GM12878 (cell line): ENCODE measurements around the gene GALNTL6. TPM values are rescaled to one million over a fixed set of nuclear protein-coding genes. Genes with fewer than 3 reads are reported as not detected.
A peak's percentile ranks its signal among the peaks of the same experiment; 100 is the strongest.

ENCODE experiments used
- ATAC-seq: fragments of 200-7000 bp; cut with Tn5 transposase; 3 replicates; pipeline ENCODE4 v1.9.1; 2020; ENCODE audit warnings: mild to moderate bottlenecking, moderate library complexity
- BruUV-seq: library from RNA; stranded (reverse); fragments of 400-500 nt; replicated peaks from 2 replicates; lab custom pipeline; 2021; lab: Mats Ljungman, UMichigan
- CTCF ChIA-PET: fragments of 300-600 bp; sonication (Branson Sonifier 250); formaldehyde crosslinking; extraction: SDS; loops from one replicate; lab custom pipeline; 2021; ENCODE audit warnings: inconsistent platforms; lab: Yijun Ruan, JAX
- POLR2A ChIA-PET: fragments of 350-600 bp; formaldehyde crosslinking; extraction: SDS; loops from one replicate; lab custom pipeline; 2021; ENCODE audit warnings: inconsistent platforms; lab: Charles Lee
- RAD21 ChIA-PET: fragments of 300-600 bp; sonication (Branson Sonifier 250); formaldehyde crosslinking; loops from one replicate; lab custom pipeline; 2023; ENCODE audit warnings: antibody characterized with exemption; ENCODE audit not compliant: unreplicated experiment; lab: Charles Lee
- SMC1A ChIA-PET: fragments of 300-600 bp; sonication (Branson Sonifier 250); formaldehyde crosslinking; loops from one replicate; lab custom pipeline; 2023; ENCODE audit not compliant: unreplicated experiment, uncharacterized antibody; lab: Charles Lee
- DNase-seq: peaks from one replicate; pipeline ENCODE4 v3.0.0-alpha.2; 2011; ENCODE audit warnings: low read depth, low spot score
- FAIRE-seq: peaks from 3 replicates; lab custom pipeline; 2011; peaks lifted over from hg19 to GRCh38; lab: Jason Lieb, UNC
- H2AFZ ChIP-seq: 2 replicates; pipeline ENCODE4 v1.6.0; 2011; ENCODE audit warnings: low read depth, low read length, control low read depth; ENCODE audit not compliant: control insufficient read depth
- H3K27ac ChIP-seq: 2 replicates; pipeline ENCODE4 v1.5.1; 2011; ENCODE audit warnings: control low read depth; ENCODE audit not compliant: control insufficient read depth, insufficient read depth
- H3K27me3 ChIP-seq, 2 experiments: replicated peaks in 1 of 2; 2 replicates each; pipeline versions ENCODE4 v1.6.0 to v1.6.1; 2011; ENCODE audit warnings: low read length in 1 of 2; ENCODE audit not compliant: control insufficient read depth in 2 of 2, insufficient read depth in 2 of 2
- H3K36me3 ChIP-seq, 2 experiments: 2 replicates each; pipeline ENCODE4 v1.5.1; 2011; ENCODE audit warnings: low read length in 1 of 2; ENCODE audit not compliant: control insufficient read depth in 2 of 2, insufficient read depth in 2 of 2
- H3K4me1 ChIP-seq: 2 replicates; pipeline ENCODE4 v1.6.1; 2011; ENCODE audit warnings: mild to moderate bottlenecking, low read length, moderate library complexity, mixed read lengths; ENCODE audit not compliant: control insufficient read depth, insufficient read depth
- H3K4me2 ChIP-seq: 2 replicates; pipeline ENCODE4 v1.6.0; 2011; ENCODE audit warnings: control low read depth; ENCODE audit not compliant: control insufficient read depth, insufficient read depth
- H3K4me3 ChIP-seq: fragments of 200-600 bp; sonication (generic); 2 replicates; pipeline ENCODE4 v1.5.1; 2016
- H3K79me2 ChIP-seq: 2 replicates; pipeline ENCODE4 v1.6.0; 2011; ENCODE audit warnings: low read length; ENCODE audit not compliant: control insufficient read depth, insufficient read depth
- H3K9ac ChIP-seq: 2 replicates; pipeline ENCODE4 v1.8.0; 2011; ENCODE audit warnings: low read length, control low read depth, mixed read lengths; ENCODE audit not compliant: control insufficient read depth, insufficient read depth
- H3K9me3 ChIP-seq: replicated peaks from 3 replicates; pipeline ENCODE4 v1.5.1; 2011; ENCODE audit warnings: mild to moderate bottlenecking, low read length; ENCODE audit not compliant: control insufficient read depth, insufficient read depth
- H4K20me1 ChIP-seq: 2 replicates; pipeline ENCODE4 v1.6.0; 2011; ENCODE audit not compliant: control insufficient read depth, insufficient read depth
- CHD1 ChIP-seq: IDR thresholded peaks from 2 replicates; pipeline ENCODE4 v1.6.1; 2012; ENCODE audit warnings: low read depth, low read length, improper control_type of control experiment
- CTCF ChIP-seq, 3 experiments: IDR thresholded peaks in 2 of 3; conservative IDR thresholded peaks in 1 of 3; 2 replicates each; pipeline ENCODE4 v1.5.1; 2011; ENCODE audit warnings: low read depth in 3 of 3, low read length in 3 of 3, mild to moderate bottlenecking in 3 of 3, control low read depth in 2 of 3, moderate library complexity in 2 of 3, inconsistent platforms in 1 of 3, mixed read lengths in 1 of 3; ENCODE audit not compliant: control insufficient read depth in 2 of 3, insufficient read depth in 1 of 3; ENCODE audit errors: extremely low read depth in 1 of 3
- MTA2 ChIP-seq: fragments of 450-650 bp; IDR thresholded peaks from 2 replicates; pipeline ENCODE4 v1.6.1; 2016; ENCODE audit warnings: low read depth, mild to moderate bottlenecking, moderate library complexity
- PAX5 ChIP-seq: IDR thresholded peaks from 2 replicates; pipeline ENCODE4 v1.6.1; 2011; ENCODE audit warnings: low read depth, low read length, borderline replicate concordance
- STAT3 ChIP-seq: IDR thresholded peaks from 2 replicates; pipeline ENCODE4 v1.6.1; 2011; ENCODE audit warnings: low read depth, low read length, improper control_type of control experiment
- TCF7 ChIP-seq: IDR thresholded peaks from 2 replicates; pipeline ENCODE4 v1.6.1; 2014; ENCODE audit warnings: antibody characterized with exemption, borderline replicate concordance
- USF2 ChIP-seq: IDR thresholded peaks from 2 replicates; pipeline ENCODE4 v1.6.1; 2011; ENCODE audit warnings: low read depth, low read length, improper control_type of control experiment, borderline replicate concordance
- ZNF217 ChIP-seq: fragments of 450-650 bp; IDR thresholded peaks from 2 replicates; pipeline ENCODE4 v1.6.1; 2017; ENCODE audit warnings: antibody characterized with exemption, mild to moderate bottlenecking
- WGBS: methylation state at CpG from one replicate; pipeline ENCODE4 v1.1.6; 2016; ENCODE audit warnings: low lambda C conversion rate; ENCODE audit not compliant: insufficient replicate concordance, insufficient coverage; ENCODE audit errors: missing lambda C conversion rate; 5-methylcytosine and 5-hydroxymethylcytosine counted together
- in situ Hi-C: fragments of 300-500 bp; cut with MboI; formaldehyde crosslinking; loops from 9 replicates; pipeline ENCODE4 v1.14.3; 2018; ENCODE audit warnings: mixed read lengths
- intact Hi-C: fragments of 100-400 bp; cut with micrococcal nuclease; formaldehyde crosslinking; loops from one replicate; pipeline ENCODE4 v1.14.2; 2022; ENCODE audit not compliant: unreplicated experiment
- polyA plus RNA-seq, 11 experiments: library from polyadenylated mRNA; depleted of rRNA in 4 of 11; unstranded in 6 of 11; stranded (reverse) in 5 of 11; fragments of >200 nt; fragmentation: Nextera tagmentation in 4 of 11; fragmentation: Illumina TruSeq in 1 of 11; extraction: Ambion mirVana in 4 of 11; extraction: Trizol in 1 of 11; gene quantifications; 1 replicate in 1 of 11; 2 replicates in 10 of 11; pipeline versions ENCODE4 v1.2.1 to v1.2.3, GENCODE V29; 2011 to 2016; ENCODE audit warnings: inconsistent platforms in 2 of 11, missing spikeins in 2 of 11, low read depth in 1 of 11
- total RNA-seq, 4 experiments: library from RNA; depleted of rRNA in 3 of 4; stranded (reverse); fragments of >200 nt in 3 of 4; fragmentation: Illumina TruSeq in 1 of 4; extraction: Trizol in 1 of 4; gene quantifications; 2 replicates each; pipeline versions ENCODE4 v1.2.1 to v1.2.3, GENCODE V29; 2013 to 2021

Gene GALNTL6
- total and polyA plus RNA-seq, 10 of the 15 experiments (the other 5 are each of a cell fraction or from before 2014, with no cell fraction given), result 0.01 to 0.29 TPM; not detected in 8

- in situ Hi-C loops (no loop called here), intact Hi-C loops (no loop called here)
- Histone ChIP-seq H3K9ac (no peak overlapping the region), H3K27me3 (no peaks in the 10 kb centered on the region), H2AFZ (no peak overlapping the region), H3K27ac (no peak overlapping the region), H3K36me3 (no peaks in the 10 kb centered on the region), H4K20me1 (no peaks in the 10 kb centered on the region), H3K4me1 (no peaks in the 10 kb centered on the region), H3K79me2 (no peaks in the 10 kb centered on the region), H3K4me2 (no peak overlapping the region), H3K9me3 (no peaks in the 10 kb centered on the region), H3K4me3 (no peak overlapping the region)
- TF ChIP-seq USF2, result no peak
- 0 out of 6 replicates have a peak, but pooled peaks of 1 of the 3 experiments have one; percentile 6 for TF ChIP-seq CTCF (IDR thresholded peaks at IDR 0.05 in 2 of 3, conservative IDR thresholded peaks at IDR 0.05 in 1 of 3; ENCODE audit: control insufficient read depth in 2 of 3, extremely low read depth in 1 of 3, insufficient read depth in 1 of 3, low read depth in 3 of 3, low read length in 3 of 3)
- DNase-seq (no peak), FAIRE-seq (no peak), ATAC-seq (no peak)
- BruUV-seq, result no TSS peak
- SMC1A ChIA-PET, result interaction anchor here (0.5 kb wide), 1 partner anchor 135 kb away, joined by 3 read pairs; no protein-coding TSS in a partner anchor
- WGBS, result 38% methylated on average over 4 of the region's 4 CpGs
- RAD21 ChIA-PET, result no interaction called here
- CTCF ChIA-PET, result interaction anchor here (0.6 to 1.0 kb wide), 3 partner anchors 9 to 41 kb away, joined by 3 read pairs; no protein-coding TSS in a partner anchor
- POLR2A ChIA-PET, result no interaction called here
Observed at GRCh38 chr4:172543249-172543648, 730.0 kb downstream of the GALNTL6 start.

- FAIRE-seq, result peak; percentile 31
- H3K36me3 ChIP-seq, result no peaks in the 10 kb centered on the region
- no peaks in the 10 kb centered on the region for H3K9me3 ChIP-seq
- SMC1A ChIA-PET, result no interaction called here
- H3K27ac ChIP-seq, result no peak overlapping the region
- POLR2A ChIA-PET, result no interaction called here
- H3K27me3 ChIP-seq, result no peaks in the 10 kb centered on the region
- DNase-seq, result peak; percentile 8
- H3K4me2 ChIP-seq, result no peak overlapping the region
- no peak overlapping the region for H2AFZ ChIP-seq
- H3K79me2 ChIP-seq, result no peaks in the 10 kb centered on the region
- TF ChIP-seq STAT3 (no peak), PAX5 (peak; percentile 66; the same call in 1 of the 2 replicates), CHD1 (no peak), TCF7 (0 out of 2 replicates have a peak, but pooled peaks have one; percentile 30), ZNF217 (no peak), MTA2 (no peak)
- H3K4me3 ChIP-seq, result no peak overlapping the region
- no TSS peak for BruUV-seq
- H4K20me1 ChIP-seq, result no peaks in the 10 kb centered on the region
- CTCF ChIA-PET, result no interaction called here
- no peaks in the 10 kb centered on the region for H3K4me1 ChIP-seq
- no peak overlapping the region for H3K9ac ChIP-seq
- intact Hi-C loops (no loop called here), in situ Hi-C loops (no loop called here)
- peak; percentile 82 for ATAC-seq
- 18% methylated on average over 7 of the region's 7 CpGs for WGBS
- RAD21 ChIA-PET, result no interaction called here
Observed at GRCh38 chr4:172546782-172547181, 733.6 kb downstream of the GALNTL6 start.
